MM.1S (cell line): ENCODE data around the gene GARS1.

Source experiments
- DNase-seq: peaks from one replicate; pipeline ENCODE4 v3.0.0-alpha.2; 2015
- H2AFZ ChIP-seq: fragments of 300-600 bp; sonication (generic); 2 replicates; pipeline ENCODE4 v1.6.0; 2016; ENCODE audit warnings: antibody characterized with exemption, low read length
- H3F3A ChIP-seq: fragments of 300-600 bp; sonication (generic); 2 replicates; pipeline ENCODE4 v1.6.1; 2016; ENCODE audit warnings: mild to moderate bottlenecking, antibody characterized with exemption, low read length, moderate library complexity, mixed read lengths; ENCODE audit not compliant: insufficient read depth
- H3K27ac ChIP-seq: fragments of 300-600 bp; sonication (generic); 2 replicates; pipeline ENCODE4 v1.5.1; 2016; ENCODE audit warnings: mild to moderate bottlenecking, low read length
- H3K27me3 ChIP-seq: fragments of 300-600 bp; sonication (generic); replicated peaks from 2 replicates; pipeline ENCODE4 v1.6.0; 2016; ENCODE audit warnings: low read length; ENCODE audit not compliant: insufficient read depth
- H3K36me3 ChIP-seq: fragments of 300-600 bp; sonication (generic); replicated peaks from 2 replicates; pipeline ENCODE4 v1.6.1; 2016; ENCODE audit warnings: mild to moderate bottlenecking, low read length, mixed read lengths; ENCODE audit not compliant: insufficient read depth
- H3K4me1 ChIP-seq: fragments of 300-600 bp; sonication (generic); 2 replicates; pipeline ENCODE4 v1.6.1; 2016; ENCODE audit warnings: low read length, mixed read lengths
- H3K4me2 ChIP-seq: fragments of 300-600 bp; sonication (generic); 2 replicates; pipeline ENCODE4 v1.6.0; 2016; ENCODE audit warnings: low read depth, low read length
- H3K4me3 ChIP-seq: fragments of 300-600 bp; sonication (generic); 2 replicates; pipeline ENCODE4 v1.5.1; 2016; ENCODE audit warnings: low read length, mixed read lengths
- H3K79me2 ChIP-seq: fragments of 300-600 bp; sonication (generic); 2 replicates; pipeline ENCODE4 v1.6.1; 2016; ENCODE audit warnings: mixed run types, low read length, mixed read lengths
- H3K9ac ChIP-seq: fragments of 300-600 bp; sonication (generic); 2 replicates; pipeline ENCODE4 v1.6.1; 2016; ENCODE audit warnings: low read length, mixed read lengths
- H3K9me2 ChIP-seq: fragments of 300-600 bp; sonication (generic); replicated peaks from 2 replicates; pipeline ENCODE4 v1.6.1; 2016; ENCODE audit warnings: mild to moderate bottlenecking, low read length, mixed read lengths; ENCODE audit not compliant: insufficient read depth
- H3K9me3 ChIP-seq: fragments of 300-600 bp; sonication (generic); replicated peaks from 2 replicates; pipeline ENCODE4 v1.6.1; 2016; ENCODE audit warnings: mild to moderate bottlenecking, low read length, mixed read lengths; ENCODE audit not compliant: insufficient read depth
- H4K20me1 ChIP-seq: fragments of 300-600 bp; sonication (generic); 2 replicates; pipeline ENCODE4 v1.6.1; 2016; ENCODE audit warnings: mild to moderate bottlenecking, low read length, moderate library complexity, mixed read lengths; ENCODE audit not compliant: insufficient read depth
- CTCF ChIP-seq: fragments of 300-600 bp; sonication (generic); IDR thresholded peaks from 2 replicates; pipeline ENCODE4 v1.5.1; 2016; ENCODE audit warnings: antibody characterized with exemption, low read length, mixed read lengths
- EZH2 ChIP-seq: fragments of 300-600 bp; sonication (generic); optimal IDR thresholded peaks from 2 replicates; pipeline ENCODE3; 2017; ENCODE audit warnings: low read depth, mild to moderate bottlenecking, antibody characterized with exemption, low read length, mixed read lengths
- EZH2phosphoT487 ChIP-seq: fragments of 300-600 bp; sonication (generic); IDR thresholded peaks from 2 replicates; pipeline ENCODE4 v1.6.1; 2018; ENCODE audit warnings: antibody characterized with exemption, low read length

Gene GARS1, protein sequence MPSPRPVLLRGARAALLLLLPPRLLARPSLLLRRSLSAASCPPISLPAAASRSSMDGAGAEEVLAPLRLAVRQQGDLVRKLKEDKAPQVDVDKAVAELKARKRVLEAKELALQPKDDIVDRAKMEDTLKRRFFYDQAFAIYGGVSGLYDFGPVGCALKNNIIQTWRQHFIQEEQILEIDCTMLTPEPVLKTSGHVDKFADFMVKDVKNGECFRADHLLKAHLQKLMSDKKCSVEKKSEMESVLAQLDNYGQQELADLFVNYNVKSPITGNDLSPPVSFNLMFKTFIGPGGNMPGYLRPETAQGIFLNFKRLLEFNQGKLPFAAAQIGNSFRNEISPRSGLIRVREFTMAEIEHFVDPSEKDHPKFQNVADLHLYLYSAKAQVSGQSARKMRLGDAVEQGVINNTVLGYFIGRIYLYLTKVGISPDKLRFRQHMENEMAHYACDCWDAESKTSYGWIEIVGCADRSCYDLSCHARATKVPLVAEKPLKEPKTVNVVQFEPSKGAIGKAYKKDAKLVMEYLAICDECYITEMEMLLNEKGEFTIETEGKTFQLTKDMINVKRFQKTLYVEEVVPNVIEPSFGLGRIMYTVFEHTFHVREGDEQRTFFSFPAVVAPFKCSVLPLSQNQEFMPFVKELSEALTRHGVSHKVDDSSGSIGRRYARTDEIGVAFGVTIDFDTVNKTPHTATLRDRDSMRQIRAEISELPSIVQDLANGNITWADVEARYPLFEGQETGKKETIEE

GRCh38 chr7:30594540-30595435 is at the start of gene GARS1:
GARS1 (plus strand) TSS chr7:30594878; CDS start chr7:30594922, 44 bp downstream.
- peak within 1 kb of the TSS; percentile 79 for H3K9ac ChIP-seq
- H3K9me2 ChIP-seq, result no peaks in the 10 kb centered on the region
- peaks cover 83% of the 10 kb centered on the region for H3K79me2 ChIP-seq
- DNase-seq, result peak; percentile 89
- peak within 1 kb of the TSS; percentile 61 for H2AFZ ChIP-seq
- peak within 1 kb of the TSS; percentile 99 for H3K4me2 ChIP-seq
- no peaks in the 10 kb centered on the region for H3K27me3 ChIP-seq
- no peak for TF ChIP-seq EZH2phosphoT487
- no peak for TF ChIP-seq EZH2
- TF ChIP-seq CTCF, result no peak
- peak within 1 kb of the TSS; percentile 84 for H3K27ac ChIP-seq
- H3K9me3 ChIP-seq, result no peaks in the 10 kb centered on the region
- H3K4me3 ChIP-seq, result peak within 1 kb of the TSS; percentile 70
- no peaks in the 10 kb centered on the region for H4K20me1 ChIP-seq
- 0 out of 2 replicates have a peak, but pooled peaks cover 5% of the 10 kb centered on the region for H3K36me3 ChIP-seq
- peaks cover 9% of the 10 kb centered on the region; the same call in 1 of the 2 replicates for H3K4me1 ChIP-seq
- H3F3A ChIP-seq, result peaks cover 18% of the 10 kb centered on the region

GRCh38 chr7:30545791-30546555 is 48.7 kb upstream of the GARS1 start:
- Histone ChIP-seq H3K9ac (0 out of 2 replicates have a peak overlapping the region, but pooled peaks have one; percentile 42), H3K9me3 (no peaks in the 10 kb centered on the region), H3K27me3 (no peaks in the 10 kb centered on the region), H3K27ac (peak overlapping the region; percentile 92), H3K9me2 (no peaks in the 10 kb centered on the region), H4K20me1 (no peaks in the 10 kb centered on the region), H3F3A (peaks cover 7% of the 10 kb centered on the region; the same call in 1 of the 2 replicates), H3K4me2 (peak overlapping the region; percentile 62), H2AFZ (no peak overlapping the region), H3K79me2 (no peaks in the 10 kb centered on the region), H3K4me1 (peaks cover 22% of the 10 kb centered on the region), H3K4me3 (no peak overlapping the region), H3K36me3 (no peaks in the 10 kb centered on the region)
- no peak for DNase-seq
- TF ChIP-seq EZH2 (no peak), EZH2phosphoT487 (no peak), CTCF (no peak)

GRCh38 chr7:30546596-30546995 is 48.1 kb upstream of the GARS1 start:
- peak; percentile 64 for DNase-seq

More at GRCh38 chr7:30546596-30546995, 48.1 kb upstream of the GARS1 start:
- no peaks in the 10 kb centered on the region for H3K27me3 ChIP-seq
- no peaks in the 10 kb centered on the region for H3K9me3 ChIP-seq
- peaks cover 22% of the 10 kb centered on the region for H3K4me1 ChIP-seq
- H4K20me1 ChIP-seq, result no peaks in the 10 kb centered on the region
- H3K9ac ChIP-seq, result peak overlapping the region; percentile 42; the same call in 1 of the 2 replicates
- no peaks in the 10 kb centered on the region for H3K9me2 ChIP-seq
- TF ChIP-seq EZH2, result no peak
- TF ChIP-seq EZH2phosphoT487, result no peak
- no peak for TF ChIP-seq CTCF
- peak overlapping the region; percentile 92 for H3K27ac ChIP-seq
- peak overlapping the region; percentile 62 for H3K4me2 ChIP-seq
- peak overlapping the region; percentile 21; the same call in 1 of the 2 replicates for H3K4me3 ChIP-seq
- H3F3A ChIP-seq, result peaks cover 7% of the 10 kb centered on the region; the same call in 1 of the 2 replicates
- H3K36me3 ChIP-seq, result no peaks in the 10 kb centered on the region
- no peaks in the 10 kb centered on the region for H3K79me2 ChIP-seq
- no peak overlapping the region for H2AFZ ChIP-seq
